MCF 10A (cell line): ENCODE measurements around the gene MAPKAP1. TPM values are rescaled to one million over a fixed set of nuclear protein-coding genes. Genes with fewer than 3 reads are reported as not detected.

Experiments used
- BruUV-seq: library from RNA; stranded (reverse); fragments of 400-500 nt; replicated peaks from 2 replicates; lab custom pipeline; 2021; lab: Mats Ljungman, UMichigan
- CTCF ChIA-PET: fragments of 300-600 bp; sonication (Branson Sonifier 250); formaldehyde crosslinking; extraction: SDS; loops from one replicate; lab custom pipeline; 2021; ENCODE audit warnings: antibody characterized with exemption, inconsistent platforms; lab: Yijun Ruan, JAX
- POLR2A ChIA-PET: fragments of 300-600, 350-650 bp; sonication (Branson Sonifier 250); formaldehyde crosslinking; extraction: SDS; loops from one replicate; lab custom pipeline; 2020; ENCODE audit warnings: antibody characterized with exemption, inconsistent platforms; lab: Yijun Ruan, JAX
- DNase-seq: peaks from one replicate; pipeline ENCODE4 v3.0.0-alpha.2; 2018; ENCODE audit not compliant: unreplicated experiment
- H3K27ac Mint-ChIP-seq: one replicate; pipeline ENCODE4 v1.8.0; 2022; ENCODE audit warnings: mild to moderate bottlenecking, low read depth, mixed read lengths; ENCODE audit not compliant: unreplicated experiment
- H3K27me3 Mint-ChIP-seq: one replicate; pipeline ENCODE4 v1.8.0; 2022; ENCODE audit warnings: mixed read lengths; ENCODE audit not compliant: insufficient read depth, unreplicated experiment
- H3K36me3 Mint-ChIP-seq: one replicate; pipeline ENCODE4 v1.8.0; 2022; ENCODE audit warnings: mild to moderate bottlenecking, moderate library complexity, mixed read lengths; ENCODE audit not compliant: insufficient read depth, unreplicated experiment
- H3K4me1 Mint-ChIP-seq: one replicate; pipeline ENCODE4 v1.8.0; 2022; ENCODE audit warnings: mixed read lengths; ENCODE audit not compliant: insufficient read depth, unreplicated experiment
- H3K4me3 Mint-ChIP-seq: one replicate; pipeline ENCODE4 v1.8.0; 2022; ENCODE audit warnings: mild to moderate bottlenecking, moderate library complexity, mixed read lengths; ENCODE audit not compliant: unreplicated experiment
- H3K9me3 Mint-ChIP-seq: one replicate; pipeline ENCODE4 v1.8.0; 2022; ENCODE audit warnings: mixed read lengths; ENCODE audit not compliant: unreplicated experiment
- CTCF ChIP-seq: fragments of 200-600 bp; IDR thresholded peaks from one replicate; pipeline ENCODE4 v1.8.0; 2022; ENCODE audit warnings: antibody characterized with exemption, mild to moderate bottlenecking; ENCODE audit not compliant: unreplicated experiment
- intact Hi-C: fragments of 100-400 bp; cut with micrococcal nuclease; formaldehyde crosslinking; loops from 2 replicates; pipeline ENCODE4 v1.14.1; 2022
- total RNA-seq: library from RNA; stranded (reverse); gene quantifications from 2 replicates; pipeline ENCODE4 v1.2.3, GENCODE V29; 2022

The MAPKAP1 gene
- total RNA-seq, 1 experiment from 2014 or later, result 74.9 TPM

- CTCF ChIA-PET, result no interaction called here
- DNase-seq, result no peak
- Mint-ChIP-seq H3K27me3 (no peaks in the 10 kb centered on the region), H3K4me3 (no peak overlapping the region), H3K36me3 (peaks cover 10% of the 10 kb centered on the region), H3K4me1 (no peaks in the 10 kb centered on the region), H3K9me3 (no peaks in the 10 kb centered on the region), H3K27ac (no peak overlapping the region)
- BruUV-seq, result no TSS peak
- intact Hi-C loops, result no loop called here
- POLR2A ChIA-PET, result no interaction called here
- TF ChIP-seq CTCF, result no peak
Observed at GRCh38 chr9:125600194-125600593, 106.8 kb downstream of the MAPKAP1 start.

GRCh38 chr9:125594223-125594610 lies 112.8 kb downstream of the MAPKAP1 start:
- Mint-ChIP-seq H3K9me3 (no peaks in the 10 kb centered on the region), H3K36me3 (peaks cover 16% of the 10 kb centered on the region), H3K27ac (no peak overlapping the region), H3K27me3 (no peaks in the 10 kb centered on the region), H3K4me1 (peaks cover 15% of the 10 kb centered on the region), H3K4me3 (no peak overlapping the region)
- ChIA-PET POLR2A (interaction anchor here (1.2 to 1.5 kb wide), 3 partner anchors 10 to 33 kb away, joined by 3 to 6 read pairs (median 3); no protein-coding TSS in a partner anchor), CTCF (interaction anchor here (0.6 kb wide), 1 partner anchor 50 kb away, joined by 3 read pairs; no protein-coding TSS in a partner anchor)
- no peak for TF ChIP-seq CTCF
- no TSS peak for BruUV-seq
- no peak for DNase-seq
- intact Hi-C loops, result no loop called here

GRCh38 chr9:125593581-125594222 lies 113.3 kb downstream of the MAPKAP1 start:
- Mint-ChIP-seq H3K9me3 (no peaks in the 10 kb centered on the region), H3K27ac (no peak overlapping the region), H3K4me3 (no peak overlapping the region), H3K36me3 (peaks cover 19% of the 10 kb centered on the region), H3K4me1 (peaks cover 17% of the 10 kb centered on the region), H3K27me3 (no peaks in the 10 kb centered on the region)
- ChIA-PET POLR2A (interaction anchor here (0.9 to 1.5 kb wide), 2 partner anchors 11 to 32 kb away, joined by 3 read pairs; no protein-coding TSS in a partner anchor), CTCF (interaction anchor here (0.6 kb wide), 1 partner anchor 49 kb away, joined by 3 read pairs; no protein-coding TSS in a partner anchor)
- TF ChIP-seq CTCF, result no peak
- BruUV-seq, result no TSS peak
- DNase-seq, result peak; percentile 9
- intact Hi-C loops, result no loop called here

- H3K4me3 Mint-ChIP-seq, result no peak overlapping the region
- no peak for DNase-seq
- H3K9me3 Mint-ChIP-seq, result no peaks in the 10 kb centered on the region
- no peak for TF ChIP-seq CTCF
- no peaks in the 10 kb centered on the region for H3K27me3 Mint-ChIP-seq
- H3K36me3 Mint-ChIP-seq, result peaks cover 19% of the 10 kb centered on the region
- intact Hi-C loops, result no loop called here
- no peak overlapping the region for H3K27ac Mint-ChIP-seq
- ChIA-PET POLR2A (interaction anchor here (0.8 kb wide), 1 partner anchor 41 kb away, joined by 3 read pairs; no protein-coding TSS in a partner anchor), CTCF (no interaction called here)
- peaks cover 26% of the 10 kb centered on the region for H3K4me1 Mint-ChIP-seq
- BruUV-seq, result no TSS peak
Observed at GRCh38 chr9:125591888-125592287, 115.1 kb downstream of the MAPKAP1 start.
